ENCODE data around the gene MCM9.

GRCh38 chr6:118982575-118982911 lies 47.6 kb upstream of the MCM9 start:
- TF ChIP-seq POLR2A (IDR thresholded peaks at IDR 0.05) (no peak), CTCF (IDR thresholded peaks at IDR 0.05) (no peak)
